Caco-2 (cell line): ENCODE results near the gene PAK5. TPM values are rescaled to one million over a fixed set of nuclear protein-coding genes. Genes with fewer than 3 reads are reported as not detected.

Experiments used
- BruUV-seq: library from RNA; stranded (reverse); fragments of 400-500 nt; replicated peaks from 2 replicates; lab custom pipeline; 2021; lab: Mats Ljungman, UMichigan
- CTCF ChIA-PET: fragments of 300-600 bp; sonication (Branson Sonifier 250); formaldehyde crosslinking; loops from one replicate; lab custom pipeline; 2022; ENCODE audit warnings: antibody characterized with exemption; lab: Charles Lee
- POLR2A ChIA-PET: fragments of 300-600 bp; sonication (Branson Sonifier 250); formaldehyde crosslinking; loops from one replicate; lab custom pipeline; 2022; ENCODE audit warnings: antibody characterized with exemption; lab: Charles Lee
- DNase-seq, 2 experiments: peaks; one replicate each; pipeline versions ENCODE4 v3.0.0 to v3.0.0-alpha.2; 2020 to 2022
- H3K27me3 ChIP-seq: replicated peaks from 2 replicates; pipeline ENCODE4 v1.6.0; 2011; ENCODE audit warnings: low read length; ENCODE audit not compliant: control insufficient read depth, insufficient read depth
- H3K36me3 ChIP-seq: 2 replicates; pipeline ENCODE4 v1.5.1; 2011; ENCODE audit warnings: low read length; ENCODE audit not compliant: control insufficient read depth, insufficient read depth
- H3K4me1 ChIP-seq: fragments of 250-450 bp; sonication (Bioruptor Pico); 2 replicates; pipeline ENCODE4 v1.5.1; 2020; ENCODE audit warnings: mild to moderate bottlenecking
- H3K4me3 ChIP-seq: 2 replicates; pipeline ENCODE4 v1.5.1; 2011; ENCODE audit warnings: low read depth, mild to moderate bottlenecking, control low read depth, low read length
- H3K9me3 ChIP-seq: fragments of 250-450 bp; sonication (Bioruptor Pico); 2 replicates; pipeline ENCODE4 v1.5.1; 2020; ENCODE audit warnings: mild to moderate bottlenecking, moderate library complexity
- H3K27ac Mint-ChIP-seq: one replicate; pipeline ENCODE4 v1.8.0; 2022; ENCODE audit warnings: mixed read lengths; ENCODE audit not compliant: unreplicated experiment
- H3K27me3 Mint-ChIP-seq: one replicate; pipeline ENCODE4 v1.8.0; 2022; ENCODE audit warnings: mixed read lengths; ENCODE audit not compliant: insufficient read depth, unreplicated experiment
- H3K36me3 Mint-ChIP-seq: one replicate; pipeline ENCODE4 v1.8.0; 2022; ENCODE audit warnings: mild to moderate bottlenecking, mixed read lengths; ENCODE audit not compliant: insufficient read depth, unreplicated experiment
- H3K4me1 Mint-ChIP-seq: one replicate; pipeline ENCODE4 v1.8.0; 2022; ENCODE audit warnings: low read depth, mixed read lengths; ENCODE audit not compliant: unreplicated experiment
- H3K4me3 Mint-ChIP-seq: one replicate; pipeline ENCODE4 v1.8.0; 2022; ENCODE audit warnings: mild to moderate bottlenecking, moderate library complexity, mixed read lengths; ENCODE audit not compliant: unreplicated experiment
- H3K9me3 Mint-ChIP-seq: one replicate; pipeline ENCODE4 v1.8.0; 2022; ENCODE audit warnings: mixed read lengths; ENCODE audit not compliant: unreplicated experiment
- CTCF ChIP-seq, 2 experiments: fragments of 200-600 bp in 1 of 2; IDR thresholded peaks; 1 replicate in 1 of 2; 2 replicates in 1 of 2; pipeline versions ENCODE4 v1.5.1 to v1.8.0; 2011 to 2022; ENCODE audit warnings: antibody characterized with exemption in 1 of 2, control low read depth in 1 of 2, inconsistent platforms in 1 of 2, low read depth in 1 of 2, low read length in 1 of 2, mild to moderate bottlenecking in 1 of 2, moderate library complexity in 1 of 2; ENCODE audit not compliant: insufficient read depth in 1 of 2, severe bottlenecking in 1 of 2, unreplicated experiment in 1 of 2
- intact Hi-C: fragments of 100-400 bp; cut with micrococcal nuclease; formaldehyde crosslinking; loops from one replicate; pipeline ENCODE4 v1.10.0; 2022; ENCODE audit not compliant: unreplicated experiment
- total RNA-seq: library from RNA; stranded (reverse); gene quantifications from 2 replicates; pipeline ENCODE4 v1.2.3, GENCODE V29; 2022

PAK5 gene
- total RNA-seq, 1 experiment from 2014 or later: not detected

GRCh38 chr20:9711872-9712271 lies 127.0 kb downstream of the PAK5 start:
- no peak overlapping the region for H3K4me3 ChIP-seq

DNA sequence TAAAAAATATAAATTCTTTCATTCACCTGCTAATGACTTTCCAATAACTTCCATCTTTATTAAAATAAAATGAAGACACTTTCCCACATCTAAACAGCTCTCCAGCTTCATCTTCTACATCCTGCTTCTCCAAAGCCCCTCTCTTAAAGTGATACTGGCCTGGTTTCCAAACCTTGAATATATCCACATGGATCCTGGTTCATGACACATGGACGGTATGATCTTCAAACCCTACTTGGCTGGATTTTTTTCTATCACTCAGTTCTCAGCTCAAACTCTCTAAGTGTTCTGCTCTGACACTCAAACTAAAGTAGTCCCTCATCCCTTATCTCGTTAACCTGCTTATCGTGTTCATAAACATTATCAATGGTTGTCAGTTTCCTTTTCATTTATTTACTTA lies 128.2 kb downstream of the PAK5 start:
- POLR2A ChIA-PET: no interaction called here
- TF ChIP-seq CTCF (IDR thresholded peaks at IDR 0.05; ENCODE audit: insufficient read depth in 1 of 2, low read depth in 1 of 2, low read length in 1 of 2, severe bottlenecking in 1 of 2, unreplicated experiment in 1 of 2): no peak
- CTCF ChIA-PET: no interaction called here

More at GRCh38 chr20:9711872-9712271, 127.0 kb downstream of the PAK5 start:
- Mint-ChIP-seq H3K4me3 (no peak overlapping the region), H3K4me1 (no peaks in the 10 kb centered on the region), H3K9me3 (no peaks in the 10 kb centered on the region), H3K27me3 (peaks cover 13% of the 10 kb centered on the region), H3K27ac (no peak overlapping the region), H3K36me3 (no peaks in the 10 kb centered on the region)
- Histone ChIP-seq H3K27me3 (no peaks in the 10 kb centered on the region), H3K36me3 (no peaks in the 10 kb centered on the region), H3K9me3 (no peaks in the 10 kb centered on the region; the same call in 1 of the 2 replicates), H3K4me1 (no peaks in the 10 kb centered on the region)
- POLR2A ChIA-PET: no interaction called here
- TF ChIP-seq CTCF (IDR thresholded peaks at IDR 0.05; ENCODE audit: insufficient read depth in 1 of 2, low read depth in 1 of 2, low read length in 1 of 2, severe bottlenecking in 1 of 2, unreplicated experiment in 1 of 2): no peak
- CTCF ChIA-PET: no interaction called here
- intact Hi-C loops: no loop called here
- no TSS peak for BruUV-seq
- DNase-seq: no peak

DNA sequence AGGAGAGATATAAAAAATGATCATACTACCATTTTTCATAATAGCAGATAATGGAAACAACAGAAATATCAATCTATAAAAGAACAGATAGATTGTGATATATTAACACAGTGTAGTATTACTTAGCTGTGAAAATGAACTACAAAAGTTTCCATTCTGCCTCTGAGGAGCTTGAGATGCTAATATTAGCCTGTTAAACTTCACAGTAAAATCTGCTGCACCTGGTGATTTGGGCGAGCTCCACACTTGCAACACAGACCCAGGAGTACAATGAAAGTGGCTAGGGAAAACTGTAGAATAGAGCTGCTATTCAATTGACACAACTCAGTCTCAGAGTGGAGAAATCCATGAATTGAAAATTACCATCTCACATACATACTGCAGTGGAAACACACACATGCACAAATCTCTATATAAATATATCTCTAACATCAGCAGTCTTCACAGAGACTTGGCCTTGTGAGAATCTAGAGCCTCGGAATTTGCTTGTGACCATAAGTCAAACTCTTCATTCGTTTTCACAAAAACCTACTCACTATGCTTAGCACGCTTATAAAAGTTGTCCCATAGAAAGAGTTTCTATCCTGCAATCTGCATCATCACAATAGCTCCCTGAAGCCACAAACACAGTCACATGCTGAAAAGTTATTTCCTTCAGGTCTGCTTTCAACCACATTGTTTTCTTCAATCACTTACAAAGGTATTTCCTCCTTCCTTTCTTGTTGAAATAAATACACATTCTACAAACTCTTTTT lies 133.0 kb downstream of the PAK5 start:
- ChIA-PET CTCF (no interaction called here), POLR2A (no interaction called here)
- H3K27me3 ChIP-seq: no peaks in the 10 kb centered on the region
- no peak for TF ChIP-seq CTCF (IDR thresholded peaks at IDR 0.05; ENCODE audit: insufficient read depth in 1 of 2, low read depth in 1 of 2, low read length in 1 of 2, severe bottlenecking in 1 of 2, unreplicated experiment in 1 of 2)
- Mint-ChIP-seq H3K36me3 (no peaks in the 10 kb centered on the region), H3K4me1 (no peaks in the 10 kb centered on the region), H3K9me3 (no peaks in the 10 kb centered on the region), H3K4me3 (no peak overlapping the region), H3K27ac (no peak overlapping the region), H3K27me3 (peaks cover 12% of the 10 kb centered on the region)
- no peaks in the 10 kb centered on the region for H3K4me1 ChIP-seq
- DNase-seq: no peak
- intact Hi-C loops: no loop called here
- H3K4me3 ChIP-seq: no peak overlapping the region
- H3K9me3 ChIP-seq: no peaks in the 10 kb centered on the region; the same call in 1 of the 2 replicates
- H3K36me3 ChIP-seq: no peaks in the 10 kb centered on the region
- no TSS peak for BruUV-seq

More for the DNA sequence above, 128.2 kb downstream of the PAK5 start:
- Mint-ChIP-seq H3K27ac (no peak overlapping the region), H3K36me3 (no peaks in the 10 kb centered on the region), H3K4me3 (no peak overlapping the region), H3K9me3 (no peaks in the 10 kb centered on the region), H3K4me1 (no peaks in the 10 kb centered on the region), H3K27me3 (peaks cover 15% of the 10 kb centered on the region)
- Histone ChIP-seq H3K4me3 (no peak overlapping the region), H3K27me3 (no peaks in the 10 kb centered on the region), H3K9me3 (no peaks in the 10 kb centered on the region; the same call in 1 of the 2 replicates), H3K4me1 (no peaks in the 10 kb centered on the region), H3K36me3 (no peaks in the 10 kb centered on the region)
- no TSS peak for BruUV-seq
- intact Hi-C loops: no loop called here
- no peak for DNase-seq
